Panc1 (cell line): ENCODE results near the gene SPPL2C. TPM values are rescaled to one million over a fixed set of nuclear protein-coding genes. Genes with fewer than 3 reads are reported as not detected.

Experiments
- ATAC-seq: fragments of 200-7000 bp; cut with Tn5 transposase; 2 replicates; pipeline ENCODE4 v1.9.1; 2020; ENCODE audit warnings: mild to moderate bottlenecking, moderate library complexity
- BruUV-seq: library from RNA; stranded (reverse); fragments of 400-500 nt; replicated peaks from 2 replicates; lab custom pipeline; 2021; lab: Mats Ljungman, UMichigan
- CTCF ChIA-PET: fragments of 300-600 bp; sonication (Branson Sonifier 250); formaldehyde crosslinking; loops from one replicate; lab custom pipeline; 2022; ENCODE audit warnings: antibody characterized with exemption; lab: Charles Lee
- POLR2A ChIA-PET: fragments of 300-600 bp; sonication (Branson Sonifier 250); formaldehyde crosslinking; loops from one replicate; lab custom pipeline; 2022; ENCODE audit warnings: antibody characterized with exemption; lab: Charles Lee
- DNase-seq: peaks from one replicate; pipeline ENCODE4 v3.0.0-alpha.2; 2010; ENCODE audit warnings: low read depth, low spot score
- H3K27ac ChIP-seq: 2 replicates; pipeline ENCODE4 v1.5.1; 2011; ENCODE audit warnings: mild to moderate bottlenecking, low read length, inconsistent platforms
- H3K27me3 ChIP-seq: fragments of 200-500 bp; sonication (Bioruptor generic); 2 replicates; pipeline ENCODE4 v1.6.0; 2014; ENCODE audit warnings: low read length, inconsistent platforms; ENCODE audit not compliant: control insufficient read depth, insufficient read depth
- H3K36me3 ChIP-seq: fragments of 200-500 bp; sonication (Bioruptor generic); 2 replicates; pipeline ENCODE4 v1.5.1; 2014; ENCODE audit warnings: inconsistent platforms, mild to moderate bottlenecking, low read length, moderate library complexity; ENCODE audit not compliant: control insufficient read depth, insufficient read depth
- H3K4me1 ChIP-seq: 2 replicates; pipeline ENCODE4 v1.5.1; 2011; ENCODE audit warnings: inconsistent platforms, mild to moderate bottlenecking, low read length, moderate library complexity; ENCODE audit not compliant: control insufficient read depth, insufficient read depth
- H3K4me3 ChIP-seq, 2 experiments: 2 replicates each; pipeline ENCODE4 v1.5.1; 2011 to 2012; ENCODE audit warnings: low read depth in 2 of 2, low read length in 2 of 2, mild to moderate bottlenecking in 2 of 2, inconsistent platforms in 1 of 2, moderate library complexity in 1 of 2
- H3K9me3 ChIP-seq: fragments of 200-500 bp; sonication (Bioruptor generic); 2 replicates; pipeline ENCODE4 v1.5.1; 2014; ENCODE audit warnings: low read depth, mild to moderate bottlenecking, inconsistent platforms, low read length, moderate library complexity; ENCODE audit not compliant: control insufficient read depth, insufficient read depth
- POLR2AphosphoS5 ChIP-seq: IDR thresholded peaks from 2 replicates; pipeline ENCODE4 v1.6.1; 2012; ENCODE audit warnings: mild to moderate bottlenecking, low read depth, low read length, moderate library complexity
- SIN3A ChIP-seq: IDR thresholded peaks from 2 replicates; pipeline ENCODE4 v1.6.1; 2012; ENCODE audit warnings: low read depth, mild to moderate bottlenecking, low read length, moderate library complexity, borderline replicate concordance; ENCODE audit not compliant: insufficient read depth
- TCF7L2 ChIP-seq: IDR thresholded peaks from 2 replicates; pipeline ENCODE4 v1.6.1; 2011; ENCODE audit warnings: mild to moderate bottlenecking, low read depth, low read length, inconsistent platforms
- in situ Hi-C: cut with HindIII; loops from 2 replicates; pipeline ENCODE4 v1.10.0; 2016; ENCODE audit warnings: low sequenced_read_pairs, low pct_unique_long_range_greater_than_20kb
- intact Hi-C: fragments of 100-400 bp; cut with micrococcal nuclease; formaldehyde crosslinking; loops from one replicate; pipeline ENCODE4 v1.10.0; 2022; ENCODE audit not compliant: unreplicated experiment
- total RNA-seq: library from RNA; stranded (reverse); gene quantifications from one replicate; pipeline ENCODE4 v1.2.1, GENCODE V29; 2021; ENCODE audit not compliant: unreplicated experiment
- TF ChIP-seq, protein P1 (sequence below), 2 experiments: IDR thresholded peaks; 2 replicates each; pipeline ENCODE4 v1.6.1; 2011 to 2012; ENCODE audit warnings: low read depth in 2 of 2, control low read depth in 1 of 2, low read length in 1 of 2, mild to moderate bottlenecking in 1 of 2, moderate library complexity in 1 of 2; ENCODE audit not compliant: insufficient read depth in 1 of 2
- TF ChIP-seq, protein P2 (sequence below): fragments of 450-650 bp; IDR thresholded peaks from 2 replicates; pipeline ENCODE4 v1.5.1; 2017; ENCODE audit warnings: mild to moderate bottlenecking

SPPL2C gene
- total RNA-seq, 1 experiment from 2014 or later = not detected

DNA sequence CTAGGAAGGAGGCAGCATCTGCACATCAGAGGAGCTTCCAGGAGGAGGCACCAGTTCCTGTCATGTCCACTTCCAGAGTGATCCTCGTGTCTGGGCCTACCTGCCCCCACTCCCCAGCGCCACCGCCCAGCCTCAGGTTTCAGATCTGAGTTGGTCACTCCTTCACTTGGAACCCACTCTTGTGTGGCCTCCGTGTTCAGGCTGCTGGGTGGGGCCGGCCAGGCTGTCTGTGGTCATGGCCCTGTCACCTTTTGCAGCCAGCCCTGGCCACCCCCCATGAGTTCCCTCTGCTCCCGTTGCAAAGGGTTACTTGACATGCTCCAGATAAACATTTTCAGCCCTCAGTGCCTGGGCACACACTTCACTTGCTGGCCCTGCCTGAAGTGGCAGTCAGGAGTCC is 26.6 kb upstream of the SPPL2C start:
- BruUV-seq = no TSS peak
- Histone ChIP-seq H3K27ac (no peak overlapping the region), H3K4me3 (no peak overlapping the region), H3K36me3 (no peaks in the 10 kb centered on the region), H3K27me3 (no peaks in the 10 kb centered on the region), H3K9me3 (no peaks in the 10 kb centered on the region), H3K4me1 (no peaks in the 10 kb centered on the region)
- CTCF ChIA-PET = no interaction called here
- no peak for ATAC-seq
- intact Hi-C loops (no loop called here), in situ Hi-C loops (no loop called here)
- TF ChIP-seq SIN3A = no peak
- TF ChIP-seq POLR2AphosphoS5 = no peak
- TF ChIP-seq, protein P1, sequence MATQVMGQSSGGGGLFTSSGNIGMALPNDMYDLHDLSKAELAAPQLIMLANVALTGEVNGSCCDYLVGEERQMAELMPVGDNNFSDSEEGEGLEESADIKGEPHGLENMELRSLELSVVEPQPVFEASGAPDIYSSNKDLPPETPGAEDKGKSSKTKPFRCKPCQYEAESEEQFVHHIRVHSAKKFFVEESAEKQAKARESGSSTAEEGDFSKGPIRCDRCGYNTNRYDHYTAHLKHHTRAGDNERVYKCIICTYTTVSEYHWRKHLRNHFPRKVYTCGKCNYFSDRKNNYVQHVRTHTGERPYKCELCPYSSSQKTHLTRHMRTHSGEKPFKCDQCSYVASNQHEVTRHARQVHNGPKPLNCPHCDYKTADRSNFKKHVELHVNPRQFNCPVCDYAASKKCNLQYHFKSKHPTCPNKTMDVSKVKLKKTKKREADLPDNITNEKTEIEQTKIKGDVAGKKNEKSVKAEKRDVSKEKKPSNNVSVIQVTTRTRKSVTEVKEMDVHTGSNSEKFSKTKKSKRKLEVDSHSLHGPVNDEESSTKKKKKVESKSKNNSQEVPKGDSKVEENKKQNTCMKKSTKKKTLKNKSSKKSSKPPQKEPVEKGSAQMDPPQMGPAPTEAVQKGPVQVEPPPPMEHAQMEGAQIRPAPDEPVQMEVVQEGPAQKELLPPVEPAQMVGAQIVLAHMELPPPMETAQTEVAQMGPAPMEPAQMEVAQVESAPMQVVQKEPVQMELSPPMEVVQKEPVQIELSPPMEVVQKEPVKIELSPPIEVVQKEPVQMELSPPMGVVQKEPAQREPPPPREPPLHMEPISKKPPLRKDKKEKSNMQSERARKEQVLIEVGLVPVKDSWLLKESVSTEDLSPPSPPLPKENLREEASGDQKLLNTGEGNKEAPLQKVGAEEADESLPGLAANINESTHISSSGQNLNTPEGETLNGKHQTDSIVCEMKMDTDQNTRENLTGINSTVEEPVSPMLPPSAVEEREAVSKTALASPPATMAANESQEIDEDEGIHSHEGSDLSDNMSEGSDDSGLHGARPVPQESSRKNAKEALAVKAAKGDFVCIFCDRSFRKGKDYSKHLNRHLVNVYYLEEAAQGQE (IDR thresholded peaks at IDR 0.05; ENCODE audit: insufficient read depth in 1 of 2, low read depth in 2 of 2, low read length in 1 of 2) = no peak
- no peak for TF ChIP-seq TCF7L2
- TF ChIP-seq, protein P2, sequence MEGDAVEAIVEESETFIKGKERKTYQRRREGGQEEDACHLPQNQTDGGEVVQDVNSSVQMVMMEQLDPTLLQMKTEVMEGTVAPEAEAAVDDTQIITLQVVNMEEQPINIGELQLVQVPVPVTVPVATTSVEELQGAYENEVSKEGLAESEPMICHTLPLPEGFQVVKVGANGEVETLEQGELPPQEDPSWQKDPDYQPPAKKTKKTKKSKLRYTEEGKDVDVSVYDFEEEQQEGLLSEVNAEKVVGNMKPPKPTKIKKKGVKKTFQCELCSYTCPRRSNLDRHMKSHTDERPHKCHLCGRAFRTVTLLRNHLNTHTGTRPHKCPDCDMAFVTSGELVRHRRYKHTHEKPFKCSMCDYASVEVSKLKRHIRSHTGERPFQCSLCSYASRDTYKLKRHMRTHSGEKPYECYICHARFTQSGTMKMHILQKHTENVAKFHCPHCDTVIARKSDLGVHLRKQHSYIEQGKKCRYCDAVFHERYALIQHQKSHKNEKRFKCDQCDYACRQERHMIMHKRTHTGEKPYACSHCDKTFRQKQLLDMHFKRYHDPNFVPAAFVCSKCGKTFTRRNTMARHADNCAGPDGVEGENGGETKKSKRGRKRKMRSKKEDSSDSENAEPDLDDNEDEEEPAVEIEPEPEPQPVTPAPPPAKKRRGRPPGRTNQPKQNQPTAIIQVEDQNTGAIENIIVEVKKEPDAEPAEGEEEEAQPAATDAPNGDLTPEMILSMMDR = no peak
- no peak for DNase-seq
- POLR2A ChIA-PET = no interaction called here

DNA sequence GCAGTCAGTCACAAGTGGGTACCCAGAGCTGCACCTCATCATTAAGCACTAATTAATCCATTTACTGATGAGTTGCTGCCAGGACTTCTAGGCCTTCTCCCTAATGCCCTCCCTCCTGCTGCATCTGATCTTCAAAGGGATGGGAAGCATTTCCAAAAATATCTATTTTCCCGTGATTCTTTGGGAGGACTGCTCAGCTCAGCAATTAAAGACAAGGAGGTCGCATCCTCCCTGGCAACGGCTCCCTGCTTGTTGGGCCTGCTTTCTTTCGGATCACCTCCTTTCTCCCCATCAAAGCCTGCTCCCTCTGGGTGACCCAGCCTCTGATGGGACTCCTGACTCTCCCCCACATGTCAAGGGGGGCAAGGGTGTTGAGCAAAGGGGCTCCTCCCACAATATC is 26.0 kb upstream of the SPPL2C start:
- Histone ChIP-seq H3K27me3 (no peaks in the 10 kb centered on the region), H3K9me3 (no peaks in the 10 kb centered on the region), H3K36me3 (no peaks in the 10 kb centered on the region), H3K4me1 (no peaks in the 10 kb centered on the region), H3K4me3 (no peak overlapping the region), H3K27ac (no peak overlapping the region)
- in situ Hi-C loops (no loop called here), intact Hi-C loops (no loop called here)
- DNase-seq (no peak), ATAC-seq (no peak)
- ChIA-PET POLR2A (no interaction called here), CTCF (interaction anchor here (1.2 kb wide), 1 partner anchor 13 kb away, joined by 3 read pairs; no protein-coding TSS in a partner anchor)
- no peak for TF ChIP-seq POLR2AphosphoS5
- no TSS peak for BruUV-seq

DNA sequence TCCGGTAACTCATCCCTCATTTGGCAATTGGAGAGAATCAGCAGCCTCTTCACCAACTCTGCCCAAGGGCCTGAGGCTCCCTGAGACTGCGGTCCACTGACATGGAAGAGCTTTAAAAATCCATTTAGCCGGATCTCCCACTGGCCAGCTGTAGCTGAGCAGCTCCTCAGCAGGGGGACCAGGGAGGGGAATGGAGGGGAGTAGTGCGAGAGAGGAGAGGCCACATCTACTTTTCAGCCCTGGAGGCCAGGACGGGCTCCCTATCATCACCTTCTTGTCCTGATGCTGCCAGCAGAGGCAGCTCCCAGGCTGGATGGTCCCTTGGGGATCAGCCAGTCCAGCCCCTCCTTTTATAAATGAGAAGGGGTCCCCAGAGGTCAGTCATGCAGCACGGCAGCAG is 25.0 kb upstream of the SPPL2C start:
- ChIA-PET POLR2A (interaction anchor here (0.6 kb wide), 1 partner anchor 130 kb away, joined by 3 read pairs; no protein-coding TSS in a partner anchor), CTCF (interaction anchor here (1.2 kb wide), 1 partner anchor 12 kb away, joined by 3 read pairs; no protein-coding TSS in a partner anchor)
- no peaks in the 10 kb centered on the region for H3K27me3 ChIP-seq
- no peak for DNase-seq
- ATAC-seq = no peak
- no peak overlapping the region for H3K27ac ChIP-seq
- in situ Hi-C loops = no loop called here
- no peaks in the 10 kb centered on the region for H3K36me3 ChIP-seq
- H3K4me3 ChIP-seq = no peak overlapping the region
- no peaks in the 10 kb centered on the region for H3K9me3 ChIP-seq
- H3K4me1 ChIP-seq = no peaks in the 10 kb centered on the region
- intact Hi-C loops = no loop called here
- BruUV-seq = no TSS peak
- TF ChIP-seq, protein P2 = no peak
- TF ChIP-seq TCF7L2 (no peak), SIN3A (no peak), POLR2AphosphoS5 (no peak)
- TF ChIP-seq, protein P1 (IDR thresholded peaks at IDR 0.05; ENCODE audit: insufficient read depth in 1 of 2, low read depth in 2 of 2, low read length in 1 of 2) = no peak
